Cardiac fibroblast (primary cell): ENCODE data around the gene AMMECR1.

Source experiments
- DNase-seq, 2 donors: peaks; one replicate each; pipeline versions ENCODE4 v3.0.0 to v3.0.0-alpha.2; 2010; ENCODE audit warnings: low read depth in 2 of 2
- H3K4me3 ChIP-seq, 2 donors: replicated peaks in 1 of 2; 1 replicate in 1 of 2; 2 replicates in 1 of 2; pipeline ENCODE4 v1.5.1; 2011; ENCODE audit warnings: low read depth in 2 of 2, low read length in 2 of 2, mild to moderate bottlenecking in 2 of 2, moderate library complexity in 1 of 2
- CTCF ChIP-seq: IDR thresholded peaks from one replicate; pipeline ENCODE4 v1.5.1; 2011; ENCODE audit warnings: low read depth, mild to moderate bottlenecking, low read length, inconsistent platforms

AMMECR1 gene

GRCh38 chrX:110321081-110321480, 3.2 kb upstream of the AMMECR1 start:
- no peak for TF ChIP-seq CTCF
- H3K4me3 ChIP-seq, result no peak overlapping the region
- DNase-seq, result no peak

- H3K4me3 ChIP-seq, result no peak overlapping the region
- no peak for TF ChIP-seq CTCF
- no peak for DNase-seq
These were observed 2.6 kb upstream of the AMMECR1 start for GRCh38 chrX:110320381-110320987.

GRCh38 chrX:110318664-110318968, 731 bp upstream of the AMMECR1 start:
- peak overlapping the region; percentile 61 to 62 for H3K4me3 ChIP-seq
- no peak for TF ChIP-seq CTCF
- no peak for DNase-seq

GRCh38 chrX:110317061-110317819, 645 bp downstream of the AMMECR1 start:
- H3K4me3 ChIP-seq, result peak overlapping the region; percentile 77 to 79
- TF ChIP-seq CTCF, result no peak
- peak in 1 of 2 donors; percentile 6 for DNase-seq

- no peak for TF ChIP-seq CTCF
- H3K4me3 ChIP-seq, result peak overlapping the region; percentile 77 to 79
- peak; percentile 30 to 32 for DNase-seq
These were observed 1.4 kb downstream of the AMMECR1 start for GRCh38 chrX:110316351-110317060.

GRCh38 chrX:110315551-110315950, 2.3 kb downstream of the AMMECR1 start:
- peak overlapping the region in 1 of 2 donors; percentile 77 for H3K4me3 ChIP-seq
- DNase-seq, result peak in 1 of 2 donors; percentile 44
- no peak for TF ChIP-seq CTCF
